HG03103 (cell line): ENCODE measurements around the gene LZTR1.
A peak's percentile ranks its signal among the peaks of the same experiment; 100 is the strongest.
"Not testable (repeated sequence)": the region's sequence is repeated elsewhere in the genome, so short reads cannot be mapped to it uniquely, and the experiment has no call there.

Experiments
- ATAC-seq: cut with Tn5 transposase; IDR thresholded peaks from one replicate; pipeline ENCODE4 v1.9.1; 2021; ENCODE audit warnings: low read depth; ENCODE audit not compliant: unreplicated experiment

LZTR1 gene

DNA sequence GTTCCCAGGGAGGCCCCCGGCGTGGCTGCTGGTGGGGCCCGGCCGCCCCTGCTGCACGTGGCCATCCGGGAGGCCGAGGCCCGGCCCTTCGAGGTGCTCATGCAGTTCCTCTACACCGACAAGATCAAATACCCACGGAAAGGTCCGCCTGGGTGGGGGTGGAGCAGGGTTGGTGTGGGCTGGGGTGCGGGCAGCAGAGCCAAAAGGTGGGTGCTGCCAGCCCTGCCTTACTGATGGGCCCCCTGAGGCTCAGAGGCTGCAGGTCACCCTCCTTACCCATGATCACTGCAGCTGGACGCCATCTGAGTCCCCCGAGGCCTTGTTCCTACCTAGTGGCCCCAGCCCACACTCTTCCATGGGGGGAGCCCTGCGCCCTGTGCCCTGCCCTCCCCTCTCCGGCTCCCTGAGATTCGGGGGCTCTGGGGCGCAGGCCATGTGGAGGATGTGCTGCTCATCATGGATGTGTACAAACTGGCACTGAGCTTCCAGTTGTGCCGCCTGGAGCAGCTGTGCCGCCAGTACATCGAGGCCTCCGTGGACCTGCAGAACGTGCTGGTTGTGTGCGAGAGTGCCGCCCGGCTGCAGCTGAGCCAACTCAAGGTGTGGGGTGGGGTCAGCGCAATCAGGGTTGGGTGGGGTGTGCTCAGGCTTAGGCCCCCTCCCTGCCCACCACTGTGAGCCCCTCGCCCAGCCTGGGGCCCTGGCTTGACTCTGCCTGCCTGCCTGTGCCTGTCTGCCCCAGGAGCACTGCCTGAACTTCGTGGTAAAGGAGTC, 12.2 kb downstream of the LZTR1 start:
- no peak for ATAC-seq

- no peak for ATAC-seq
Observed at GRCh38 chr22:20994902-20995241, 12.8 kb downstream of the LZTR1 start.

GRCh38 chr22:20995329-20996030, 13.4 kb downstream of the LZTR1 start:
- ATAC-seq: no peak

DNA sequence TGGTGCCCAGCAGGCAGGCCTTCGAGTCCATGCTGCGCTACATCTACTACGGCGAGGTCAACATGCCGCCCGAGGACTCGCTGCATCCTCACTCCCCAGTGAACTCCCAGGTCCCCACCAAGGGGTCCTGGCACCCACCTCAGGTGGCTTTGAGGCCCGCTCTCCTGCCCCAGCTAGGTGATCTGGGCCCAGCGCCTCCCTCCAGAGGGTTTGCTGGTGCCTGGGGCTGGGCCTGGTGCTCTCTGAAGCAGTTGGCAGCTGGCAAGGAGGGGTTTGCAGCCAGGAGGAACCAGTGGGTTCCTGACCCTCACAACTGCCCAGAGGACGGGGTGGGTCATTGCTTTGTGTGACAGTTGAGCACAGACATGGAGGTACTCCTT, 13.9 kb downstream of the LZTR1 start:
- ATAC-seq: no peak

GRCh38 chr22:20996598-20997535, 14.8 kb downstream of the LZTR1 start:
- no peak for ATAC-seq

GRCh38 chr22:20997536-20998257, 15.6 kb downstream of the LZTR1 start:
- no peak for ATAC-seq

DNA sequence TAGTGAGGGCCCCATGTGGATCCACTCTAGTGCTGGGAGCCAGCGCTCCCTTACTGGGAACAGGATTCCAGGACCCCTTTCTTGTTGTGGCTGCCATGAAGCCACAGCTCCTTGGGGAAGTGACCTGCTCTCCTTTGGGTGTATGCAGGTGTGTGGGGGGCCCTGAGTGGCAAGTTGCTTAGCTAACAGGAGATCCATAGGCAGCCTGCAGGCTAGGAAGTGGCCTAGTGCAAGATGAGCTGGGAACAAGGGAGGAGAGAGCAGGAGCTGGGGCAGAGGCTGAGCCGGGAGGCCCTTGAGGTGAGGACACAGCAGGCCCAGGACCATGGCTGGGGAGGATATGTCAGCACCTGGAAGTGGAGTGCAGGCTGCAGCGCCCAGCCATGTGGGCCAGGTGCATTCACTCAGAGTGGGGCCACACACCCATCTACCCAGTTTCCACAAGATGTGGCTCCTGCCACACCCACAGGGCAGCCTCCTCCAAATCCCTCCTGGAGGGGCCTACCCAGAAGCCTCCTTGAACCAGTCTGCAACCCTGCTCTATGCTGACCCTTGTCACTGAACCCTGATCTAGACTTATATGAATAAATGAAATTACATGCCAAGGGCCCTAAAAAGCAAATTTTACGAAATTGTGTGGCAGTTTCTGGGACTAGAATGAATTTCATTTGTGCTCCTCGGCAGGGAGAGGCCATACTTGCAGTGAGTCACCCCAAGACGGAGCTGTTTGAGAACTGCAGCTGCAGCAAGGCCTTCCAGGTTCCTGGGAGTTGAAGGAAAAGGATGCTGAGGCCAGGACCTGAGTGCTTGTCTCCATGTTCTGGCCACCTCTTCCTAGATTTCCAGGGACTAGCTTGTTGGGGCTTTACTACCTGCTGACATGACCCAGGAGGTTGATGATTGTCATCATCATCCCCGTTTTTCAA, 16.6 kb downstream of the LZTR1 start:
- no peak for ATAC-seq

GRCh38 chr22:20999350-21000206, 17.5 kb downstream of the LZTR1 start:
- ATAC-seq: no peak

DNA sequence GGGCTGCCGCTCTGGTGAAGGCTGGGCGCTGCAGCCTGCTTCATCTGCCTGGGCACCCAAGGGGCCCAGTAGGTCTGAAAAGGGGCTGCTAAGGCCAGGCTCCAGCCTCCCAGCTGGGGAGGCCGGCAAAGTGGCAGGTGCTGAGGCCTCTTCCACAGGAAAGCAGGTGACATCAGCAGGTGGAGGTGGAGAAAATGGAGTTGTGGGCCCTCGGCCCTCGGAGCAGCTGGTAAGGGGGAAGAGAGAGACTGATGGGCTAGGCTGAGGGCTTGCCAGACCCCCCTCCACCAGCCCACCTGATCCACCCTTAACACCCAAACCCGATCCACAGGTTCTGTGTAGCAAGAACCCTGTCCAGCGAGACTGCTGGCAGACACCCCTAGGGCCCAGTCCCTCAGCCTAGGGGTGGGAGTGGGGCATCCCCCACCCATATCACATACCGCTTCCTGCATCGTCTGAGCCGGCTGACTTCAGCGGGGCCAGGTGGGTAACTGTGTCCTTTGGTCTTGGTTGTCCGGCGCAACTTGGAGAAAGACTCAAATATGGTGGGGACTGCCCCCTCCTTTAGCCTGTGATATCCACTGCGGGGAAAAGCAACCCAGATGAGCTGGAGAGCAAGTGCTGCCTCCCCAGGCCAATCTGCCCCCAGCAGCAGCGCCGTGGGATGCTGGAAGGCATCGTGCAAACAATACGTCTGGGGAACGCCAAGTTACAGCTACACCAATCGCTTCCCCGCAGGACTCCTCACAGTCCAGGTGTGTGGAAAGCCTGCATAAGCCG, 18.3 kb downstream of the LZTR1 start:
- ATAC-seq: no peak

GRCh38 chr22:21000987-21001600, 19.0 kb downstream of the LZTR1 start:
- ATAC-seq: no peak

- ATAC-seq: peak; percentile 88
Observed at GRCh38 chr22:21001601-21002325, 19.7 kb downstream of the LZTR1 start, which contains the start of gene THAP7. Gene THAP7 (minus strand): TSS chr22:21002118. CDS start chr22:21001911, 207 bp downstream.

- no peak for ATAC-seq
Observed at GRCh38 chr22:21003782-21004181, 21.7 kb downstream of the LZTR1 start.

DNA sequence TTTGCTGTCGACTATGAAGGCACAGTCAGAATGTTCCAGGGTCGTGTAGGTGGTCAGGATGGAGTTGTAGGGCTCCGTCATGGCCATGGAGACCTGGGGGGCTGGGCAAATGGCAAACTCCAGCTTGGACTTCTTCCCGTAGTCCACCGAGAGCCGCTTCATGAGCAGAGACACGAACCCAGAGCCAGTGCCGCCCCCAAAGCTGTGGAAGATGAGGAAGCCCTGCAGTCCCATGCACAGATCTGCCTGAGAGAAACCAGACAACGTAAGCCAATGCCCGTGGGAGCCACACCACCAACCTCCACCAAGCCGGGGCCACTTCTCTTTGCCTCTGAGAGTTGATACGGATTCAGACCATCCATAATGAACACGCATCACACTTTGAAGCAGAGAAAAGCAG, 27.1 kb downstream of the LZTR1 start:
- ATAC-seq: not testable (repeated sequence)

GRCh38 chr22:21009638-21010425, 27.7 kb downstream of the LZTR1 start:
- no peak for ATAC-seq

GRCh38 chr22:21010426-21011113, 28.5 kb downstream of the LZTR1 start:
- ATAC-seq: no peak
